ENCODE measurements around the gene LMBRD2. TPM values are rescaled to one million over a fixed set of nuclear protein-coding genes. Genes with fewer than 3 reads are reported as not detected.
A peak's percentile ranks its signal among the peaks of the same experiment; 100 is the strongest.

Gene LMBRD2
- total and polyA plus RNA-seq, 2 of the 8 experiments (the other 6 are each of a cell fraction or from before 2014, with no cell fraction given) = 1.1 to 4.1 TPM

- no peak overlapping the region for H3K9ac ChIP-seq (replicated peaks in 1 of 4; ENCODE audit: extremely low read depth in 1 of 4, low read depth in 3 of 4, low read length in 3 of 4)
- no peaks in the 10 kb centered on the region for H3K27me3 ChIP-seq (replicated peaks in 1 of 4; ENCODE audit: control insufficient read depth in 3 of 4, extremely low read depth in 1 of 4, insufficient read depth in 3 of 4, low read length in 3 of 4)
- WGBS, 2 experiments (ENCODE audit: extremely low coverage in 1 of 2, insufficient coverage in 1 of 2, insufficient read length in 1 of 2, insufficient replicate concordance in 2 of 2, low coverage in 1 of 2, low lambda C conversion rate in 2 of 2, missing lambda C conversion rate in 1 of 2) = 86% methylated on average over 7 of the region's 7 CpGs; no CpG with 5 or more reads in 1 of the 2 experiments
- H3K4me3 ChIP-seq (ENCODE audit: extremely low read depth in 1 of 4, insufficient read depth in 2 of 4, low read depth in 3 of 4, low read length in 4 of 4) = peak overlapping the region in 2 of 4 experiments; percentile 85; a peak in 6 of 8 replicates
- no peak overlapping the region for H2BK15ac ChIP-seq (ENCODE audit: low read length)
- H3K9me3 ChIP-seq (ENCODE audit: insufficient read depth in 2 of 2, low read depth in 1 of 2, low read length in 1 of 2) = no peaks in the 10 kb centered on the region
- H3K23me2 ChIP-seq (ENCODE audit: low read depth, low read length) = peaks cover 12% of the 10 kb centered on the region; the same call in 1 of the 2 replicates
- H3K36me3 ChIP-seq (ENCODE audit: control insufficient read depth in 2 of 4, insufficient read depth in 4 of 4, low read length in 3 of 4) = peaks cover 0 to 43% (median 14%) of the 10 kb centered on the region in 4 experiments; a peak in 7 of 8 replicates
- no peaks in the 10 kb centered on the region for H3K79me1 ChIP-seq (ENCODE audit: low read depth, low read length)
- TF ChIP-seq BRCA1 (IDR thresholded peaks at IDR 0.05; ENCODE audit: low read depth, low read length) (no peak), CBX5 (IDR thresholded peaks at IDR 0.05; ENCODE audit: low read depth, low read length) (no peak), CTBP2 (IDR thresholded peaks at IDR 0.05; ENCODE audit: borderline replicate concordance, insufficient read depth, insufficient read length, low read length) (no peak), CHD2 (IDR thresholded peaks at IDR 0.05; ENCODE audit: low read length) (no peak), TCF12 (IDR thresholded peaks at IDR 0.05; ENCODE audit: low read depth, low read length) (no peak), CHD1 (IDR thresholded peaks at IDR 0.05; ENCODE audit: low read depth, low read length) (no peak), RAD21 (IDR thresholded peaks at IDR 0.05 in 1 of 2, conservative IDR thresholded peaks at IDR 0.05 in 1 of 2; ENCODE audit: low read depth in 2 of 2, low read length in 2 of 2) (no peak), JUND (IDR thresholded peaks at IDR 0.05; ENCODE audit: low read length) (no peak)
- TF ChIP-seq, protein P1, sequence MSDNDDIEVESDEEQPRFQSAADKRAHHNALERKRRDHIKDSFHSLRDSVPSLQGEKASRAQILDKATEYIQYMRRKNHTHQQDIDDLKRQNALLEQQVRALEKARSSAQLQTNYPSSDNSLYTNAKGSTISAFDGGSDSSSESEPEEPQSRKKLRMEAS (IDR thresholded peaks at IDR 0.05) = no peak
- H3K23ac ChIP-seq (ENCODE audit: insufficient read length) = no peak overlapping the region
- ChIA-PET POLR2A (ENCODE audit: partially characterized antibody) (interaction anchor here (0.9 to 1.9 kb wide), 5 partner anchors 13 to 86 kb away, joined by 3 to 10 read pairs (median 4); partner anchors contain the start of gene UGT3A2), CTCF (ENCODE audit: partially characterized antibody) (interaction anchor here (0.6 to 6.1 kb wide), 5 partner anchors 12 to 241 kb away, joined by 3 to 44 read pairs (median 6); no protein-coding TSS in a partner anchor)
- no peak overlapping the region for H4K5ac ChIP-seq (ENCODE audit: insufficient read length, low read depth, low read length)
- H2AK5ac ChIP-seq (ENCODE audit: low read depth, low read length) = no peak overlapping the region
- H4K91ac ChIP-seq (replicated peaks; ENCODE audit: insufficient read length, low read length) = no peak overlapping the region
- H2BK5ac ChIP-seq (ENCODE audit: low read depth, low read length) = no peak overlapping the region
- H2BK12ac ChIP-seq (ENCODE audit: low read depth, low read length) = no peak overlapping the region
- no peak overlapping the region for H4K8ac ChIP-seq (ENCODE audit: extremely low read depth, insufficient read depth, low read length)
- no peak overlapping the region for H3K56ac ChIP-seq (replicated peaks; ENCODE audit: insufficient read length, low read depth, low read length)
- DNase-seq (ENCODE audit: low read depth in 1 of 2, low spot score in 2 of 2) (no peak), FAIRE-seq (no peak)
- H3K4ac ChIP-seq (replicated peaks; ENCODE audit: insufficient read length, low read depth, low read length) = no peak overlapping the region
- no peak overlapping the region for H3K27ac ChIP-seq (ENCODE audit: low read depth, low read length)
- peaks cover 0 to 43% of the 10 kb centered on the region in 2 experiments; a peak in 3 of 4 replicates for H3K79me2 ChIP-seq (ENCODE audit: control insufficient read depth in 1 of 2, insufficient read depth in 2 of 2, low read length in 2 of 2)
- H2AFZ ChIP-seq (ENCODE audit: low read length) = no peak overlapping the region
- H4K20me1 ChIP-seq (replicated peaks in 1 of 2; ENCODE audit: control insufficient read depth in 1 of 2, insufficient read depth in 2 of 2, low read length in 2 of 2) = no peaks in the 10 kb centered on the region
- no peak overlapping the region for H3K18ac ChIP-seq (ENCODE audit: extremely low read depth, low read length)
- no peak overlapping the region for H2BK120ac ChIP-seq (replicated peaks; ENCODE audit: low read depth, low read length)
- H2BK20ac ChIP-seq (ENCODE audit: low read length) = no peak overlapping the region
- no peak overlapping the region for H3K14ac ChIP-seq (ENCODE audit: insufficient read length)
- peak overlapping the region; percentile 76 to 96 for H3K4me2 ChIP-seq (ENCODE audit: insufficient read depth in 1 of 2, low read depth in 2 of 2, low read length in 2 of 2)
- peaks cover 0 to 5% (median 2%) of the 10 kb centered on the region in 4 experiments; a peak in 3 of 7 replicates for H3K4me1 ChIP-seq (replicated peaks in 1 of 4; ENCODE audit: control insufficient read depth in 3 of 4, insufficient read depth in 4 of 4, low read length in 3 of 4)
Measured at GRCh38 chr5:36153298-36153677, 1.6 kb upstream of the LMBRD2 start.

All from H1 (cell line).